Measurements from ENCODE around the gene YDJC. TPM values are rescaled to one million over a fixed set of nuclear protein-coding genes. Genes with fewer than 3 reads are reported as not detected.
"Not testable (repeated sequence)": the region's sequence is repeated elsewhere in the genome, so short reads cannot be mapped to it uniquely, and the experiment has no call there.

The YDJC gene
- total and polyA plus RNA-seq, 12 donors = 2.5 to 36.2 (median 19.5) TPM

GRCh38 chr22:21603973-21604372, 25.8 kb downstream of the YDJC start:
- Histone ChIP-seq H3K9me3 (replicated peaks in 1 of 3) (no peaks in the 10 kb centered on the region), H3K27ac (no peak overlapping the region), H3K36me3 (replicated peaks in 1 of 2) (no peaks in the 10 kb centered on the region), H3K27me3 (no peaks in the 10 kb centered on the region), H3K4me3 (no peak overlapping the region), H3K4me1 (replicated peaks in 1 of 2) (no peaks in the 10 kb centered on the region)
- TF ChIP-seq POLR2A (IDR thresholded peaks at IDR 0.05) = no peak
- no peak for TF ChIP-seq CTCF (IDR thresholded peaks at IDR 0.05)
- no peak for DNase-seq
- 89 to 93% (median 91%) methylated on average over 9 of the region's 9 CpGs for WGBS, 4 donors
- intact Hi-C loops (cut with DNase I) = no loop called here

DNA sequence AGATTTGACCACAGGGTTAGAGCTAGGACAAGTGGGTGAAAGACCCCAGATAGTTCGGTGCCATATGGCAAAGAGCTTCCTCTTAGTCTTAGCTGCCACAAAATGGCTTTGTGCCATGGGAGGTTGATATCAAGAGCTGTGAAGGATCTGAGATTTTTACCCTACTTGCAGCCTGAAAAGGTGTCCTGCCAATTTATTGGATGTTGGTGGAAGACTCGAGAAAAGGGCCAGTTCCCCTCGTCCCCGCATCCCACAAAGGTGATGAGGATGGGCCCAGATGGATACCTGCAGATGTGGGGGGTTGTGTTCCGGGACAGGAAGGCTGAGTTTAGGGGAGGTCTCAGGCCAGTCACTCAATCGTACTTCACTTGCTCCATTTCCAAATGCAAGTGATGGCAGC, 27.2 kb downstream of the YDJC start:
- WGBS, 4 donors = 89 to 98% (median 94%) methylated on average over 5 to 6 of the region's 6 CpGs

DNA sequence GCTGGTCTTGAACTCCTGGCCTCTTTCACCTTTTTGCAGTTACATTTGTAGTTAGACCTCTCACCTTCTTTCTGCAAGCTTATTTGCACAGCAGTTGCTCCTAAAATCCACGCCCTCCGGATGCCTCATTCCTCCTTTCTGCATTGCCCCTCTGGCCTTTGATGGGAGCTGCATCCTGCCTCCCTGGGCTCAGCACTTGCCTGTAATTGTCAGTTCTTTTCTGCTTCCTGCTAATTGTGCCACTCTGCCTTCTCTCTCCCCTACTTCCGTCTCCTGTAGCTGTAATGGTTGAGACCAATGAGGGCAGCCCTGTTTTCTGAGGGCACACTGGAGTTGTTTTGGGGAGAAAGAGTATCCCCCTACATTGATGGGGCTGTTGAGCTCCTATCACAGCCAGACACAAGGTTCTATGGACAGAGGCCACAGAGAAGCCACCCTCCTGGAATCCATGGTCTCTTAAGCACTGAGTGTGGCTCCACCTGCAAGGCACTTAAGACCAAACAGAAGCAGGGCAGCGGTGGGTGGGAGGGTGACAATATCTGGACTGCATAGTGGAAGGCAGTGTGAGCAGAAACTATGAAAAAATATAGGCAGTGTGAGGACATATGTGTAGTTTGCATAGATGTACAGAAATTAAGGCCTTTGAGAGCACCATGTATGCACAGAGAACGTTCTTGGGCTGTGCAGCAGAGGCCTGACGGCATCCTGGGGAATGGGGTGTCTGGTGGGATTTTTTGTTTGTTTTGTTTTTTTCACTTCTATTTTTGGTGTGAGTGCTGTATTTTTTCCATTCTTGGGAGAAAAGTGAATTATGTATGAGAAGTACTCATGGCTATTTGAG, 30.5 kb downstream of the YDJC start:
- Histone ChIP-seq H3K4me1 (replicated peaks in 1 of 2) (no peaks in the 10 kb centered on the region), H3K27ac (no peak overlapping the region), H3K27me3 (no peaks in the 10 kb centered on the region), H3K36me3 (replicated peaks in 1 of 2) (peaks cover 0 to 16% of the 10 kb centered on the region in 2 donors), H3K4me3 (no peak overlapping the region), H3K9me3 (replicated peaks in 1 of 3) (no peaks in the 10 kb centered on the region)
- WGBS, 4 donors = 86 to 88% (median 86%) methylated on average over 6 of the region's 6 CpGs
- TF ChIP-seq CTCF (IDR thresholded peaks at IDR 0.05) (no peak), POLR2A (IDR thresholded peaks at IDR 0.05) (no peak)
- no peak for DNase-seq
- intact Hi-C loops (cut with DNase I) = no loop called here

More for the DNA sequence above, 27.2 kb downstream of the YDJC start:
- Histone ChIP-seq H3K36me3 (replicated peaks in 1 of 2) (no peaks in the 10 kb centered on the region), H3K4me1 (replicated peaks in 1 of 2) (no peaks in the 10 kb centered on the region), H3K27me3 (no peaks in the 10 kb centered on the region), H3K27ac (no peak overlapping the region), H3K4me3 (no peak overlapping the region), H3K9me3 (replicated peaks in 1 of 3) (no peaks in the 10 kb centered on the region)
- no peak for TF ChIP-seq CTCF (IDR thresholded peaks at IDR 0.05)
- no peak for TF ChIP-seq POLR2A (IDR thresholded peaks at IDR 0.05)
- DNase-seq = no peak
- intact Hi-C loops (cut with DNase I) = no loop called here

DNA sequence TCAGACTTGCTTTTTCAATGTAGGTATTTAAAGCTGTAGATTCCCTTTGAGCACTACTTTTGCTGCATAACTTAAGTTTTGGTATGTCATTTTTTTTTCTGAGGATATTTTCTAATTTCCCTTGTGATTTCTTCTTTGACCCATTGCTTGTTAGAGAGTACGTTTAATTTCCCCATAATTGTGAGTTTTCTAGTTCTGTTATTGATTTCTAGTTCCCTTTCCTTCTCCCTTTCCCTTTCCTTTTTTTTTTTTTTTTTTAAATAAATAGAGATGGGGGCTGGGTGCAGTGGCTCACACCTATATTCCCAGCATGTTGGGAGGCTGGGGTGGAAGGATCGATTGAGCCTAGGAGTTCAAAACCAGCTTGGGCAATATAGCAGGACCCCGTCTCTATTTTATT, 31.5 kb downstream of the YDJC start:
- TF ChIP-seq POLR2A (IDR thresholded peaks at IDR 0.05) (no peak), CTCF (IDR thresholded peaks at IDR 0.05) (no peak)
- no peaks in the 10 kb centered on the region for H3K27me3 ChIP-seq
- intact Hi-C loops (cut with DNase I) = no loop called here
- H3K27ac ChIP-seq = no peak overlapping the region
- DNase-seq = no peak
- peaks cover 0 to 26% of the 10 kb centered on the region in 2 donors for H3K36me3 ChIP-seq (replicated peaks in 1 of 2)
- no peaks in the 10 kb centered on the region for H3K9me3 ChIP-seq (replicated peaks in 1 of 3)
- H3K4me1 ChIP-seq (replicated peaks in 1 of 2) = no peaks in the 10 kb centered on the region
- 87 to 93% (median 90%) methylated on average over 3 of the region's 3 CpGs for WGBS, 4 donors
- no peak overlapping the region for H3K4me3 ChIP-seq

DNA sequence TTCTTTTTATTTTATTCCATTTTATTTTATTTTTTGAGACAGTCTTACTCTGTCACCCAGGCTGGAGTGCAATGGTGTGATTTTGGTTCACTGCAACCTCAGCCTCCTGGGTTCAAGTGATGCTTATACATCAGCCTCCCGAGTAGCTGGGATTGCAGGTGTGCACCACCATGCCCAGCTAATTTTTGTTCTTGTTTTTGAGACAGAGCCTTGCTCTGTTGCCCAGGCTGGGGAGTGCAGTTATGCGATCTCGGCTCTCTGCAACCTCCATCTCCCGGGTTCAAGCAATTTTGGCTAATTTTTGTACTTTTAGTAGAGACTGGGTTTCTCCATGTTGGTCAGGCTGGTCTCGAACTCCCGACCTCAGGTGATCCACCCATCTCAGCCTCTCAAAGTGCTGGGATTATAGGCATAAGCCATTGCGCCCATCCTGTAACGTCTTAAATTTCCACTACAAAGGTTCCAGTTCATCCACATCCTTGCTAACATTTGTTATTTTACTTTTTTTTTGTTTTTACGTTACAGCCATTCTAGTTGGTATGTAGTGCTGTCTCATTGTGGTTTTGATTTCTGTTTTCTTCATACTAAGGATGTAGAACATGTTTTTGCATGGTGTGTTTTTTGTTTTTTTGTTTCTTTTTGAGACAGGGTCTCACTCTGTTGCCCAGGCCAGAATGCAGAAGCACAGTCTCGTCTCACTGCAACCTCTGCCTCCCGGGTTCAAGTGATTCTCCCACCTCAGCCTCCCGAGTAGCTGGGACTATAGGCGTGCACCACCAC, 33.3 kb downstream of the YDJC start:
- DNase-seq; H3K27ac ChIP-seq; H3K27me3 ChIP-seq; H3K9me3 ChIP-seq (replicated peaks in 1 of 3); H3K4me1 ChIP-seq (replicated peaks in 1 of 2); intact Hi-C loops (cut with DNase I); H3K4me3 ChIP-seq: not testable (repeated sequence)
- 93 to 97% (median 96%) methylated on average over 13 of the region's 13 CpGs for WGBS, 4 donors
- peaks cover 0 to 32% of the 10 kb centered on the region in 2 donors for H3K36me3 ChIP-seq (replicated peaks in 1 of 2)
